K562 (cell line): Measurements from ENCODE around the gene CLCN5. TPM values are rescaled to one million over a fixed set of nuclear protein-coding genes. Genes with fewer than 3 reads are reported as not detected.
A peak's percentile ranks its signal among the peaks of the same experiment; 100 is the strongest.

Experiments
- ATAC-seq: fragments of 200-7000 bp; cut with Tn5 transposase; 3 replicates; pipeline ENCODE4 v1.9.1; 2020; ENCODE audit warnings: moderate library complexity
- BruUV-seq: library from RNA; stranded (reverse); fragments of 400-500 nt; replicated peaks from 2 replicates; lab custom pipeline; 2021; lab: Mats Ljungman, UMichigan
- CTCF ChIA-PET: fragments of 300-600 bp; formaldehyde crosslinking; extraction: SDS; loops from one replicate; lab custom pipeline; 2021; ENCODE audit warnings: low intra/inter-chr PET ratio; lab: Yijun Ruan, JAX
- POLR2A ChIA-PET: fragments of 300-600, 350-650 bp; sonication (Branson Sonifier 250); formaldehyde crosslinking; extraction: SDS; loops from one replicate; lab custom pipeline; 2021; ENCODE audit warnings: antibody characterized with exemption, inconsistent platforms; lab: Yijun Ruan, JAX
- DNase-seq, 4 experiments: peaks; one replicate each; pipeline versions ENCODE4 v3.0.0 to v3.0.0-alpha.2; 2011 to 2018; ENCODE audit warnings: low spot score in 3 of 4, mixed read lengths in 3 of 4; ENCODE audit errors: extremely low read depth in 1 of 4
- FAIRE-seq: peaks from 2 replicates; lab custom pipeline; 2011; peaks lifted over from hg19 to GRCh38; lab: Jason Lieb, UNC
- H2AFZ ChIP-seq: 2 replicates; pipeline ENCODE4 v1.6.0; 2011; ENCODE audit warnings: low read depth, low read length, control low read depth, inconsistent platforms
- H3K27ac ChIP-seq: fragments of 200-600 bp; 3 replicates; pipeline ENCODE4 v1.8.0; 2011; ENCODE audit warnings: low read depth, mild to moderate bottlenecking, control low read depth, inconsistent platforms, low read length, moderate library complexity, mixed read lengths; ENCODE audit errors: extremely low read depth
- H3K27me3 ChIP-seq, 2 experiments: fragments of 300-600 bp in 1 of 2; 2 replicates in 1 of 2; 3 replicates in 1 of 2; pipeline versions ENCODE4 v1.6.0 to v1.8.0; 2011; ENCODE audit warnings: inconsistent platforms in 2 of 2, low read length in 2 of 2, mild to moderate bottlenecking in 1 of 2, mixed read lengths in 1 of 2, moderate library complexity in 1 of 2; ENCODE audit not compliant: control insufficient read depth in 2 of 2, insufficient read depth in 2 of 2
- H3K36me3 ChIP-seq: fragments of 300-600 bp; 3 replicates; pipeline ENCODE4 v1.8.0; 2011; ENCODE audit warnings: mild to moderate bottlenecking, low read length, inconsistent platforms; ENCODE audit not compliant: control insufficient read depth, insufficient read depth
- H3K4me1 ChIP-seq, 2 experiments: fragments of 200-600 bp in 1 of 2; replicated peaks in 1 of 2; 2 replicates in 1 of 2; 3 replicates in 1 of 2; pipeline versions ENCODE4 v1.5.1 to v1.8.0; 2011; ENCODE audit warnings: inconsistent platforms in 2 of 2, low read length in 2 of 2, mild to moderate bottlenecking in 1 of 2, mixed read lengths in 1 of 2, moderate library complexity in 1 of 2; ENCODE audit not compliant: control insufficient read depth in 2 of 2, insufficient read depth in 2 of 2
- H3K4me2 ChIP-seq: 2 replicates; pipeline ENCODE4 v1.6.1; 2011; ENCODE audit warnings: low read length, control low read depth, inconsistent platforms, mixed read lengths; ENCODE audit not compliant: insufficient read depth
- H3K4me3 ChIP-seq: fragments of 200-600 bp; sonication (generic), shearing (Covaris generic); 2 replicates; pipeline ENCODE4 v1.5.1; 2016; ENCODE audit warnings: control low read depth, inconsistent platforms
- H3K79me2 ChIP-seq: fragments of 200-600 bp; 3 replicates; pipeline ENCODE4 v1.8.0; 2011; ENCODE audit warnings: low read length, inconsistent platforms; ENCODE audit not compliant: control insufficient read depth, insufficient read depth
- H3K9ac ChIP-seq, 2 experiments: 2 replicates each; pipeline versions ENCODE4 v1.6.0 to v1.6.1; 2011; ENCODE audit warnings: low read depth in 2 of 2, low read length in 2 of 2, control low read depth in 1 of 2, inconsistent platforms in 1 of 2, mild to moderate bottlenecking in 1 of 2, mixed read lengths in 1 of 2; ENCODE audit not compliant: insufficient read depth in 1 of 2
- H3K9me1 ChIP-seq: one replicate; pipeline ENCODE4 v1.6.0; 2011; ENCODE audit warnings: inconsistent platforms, mild to moderate bottlenecking, low read length, moderate library complexity; ENCODE audit not compliant: control insufficient read depth, insufficient read depth
- H3K9me3 ChIP-seq: replicated peaks from 2 replicates; pipeline ENCODE4 v1.5.1; 2011; ENCODE audit warnings: low read depth, low read length, inconsistent platforms; ENCODE audit not compliant: control insufficient read depth, insufficient read depth
- H4K20me1 ChIP-seq: replicated peaks from 2 replicates; pipeline ENCODE4 v1.6.1; 2011; ENCODE audit warnings: low read length, inconsistent platforms, mixed read lengths; ENCODE audit not compliant: control insufficient read depth, insufficient read depth
- ADNP ChIP-seq: fragments of 200-800 bp; sonication (Bioruptor generic); IDR thresholded peaks from 2 replicates; pipeline ENCODE4 v1.6.1; 2016; ENCODE audit warnings: missing genetic modification characterization, missing compliant biosample characterization
- BCOR ChIP-seq: fragments of 450-650 bp; IDR thresholded peaks from 2 replicates; pipeline ENCODE4 v1.6.1; 2016
- COPS2 ChIP-seq: fragments of 450-650 bp; conservative IDR thresholded peaks from 2 replicates; pipeline ENCODE4 v1.6.1; 2016; ENCODE audit warnings: mild to moderate bottlenecking, moderate library complexity
- E4F1 ChIP-seq: fragments of 250-450 bp; sonication (Bioruptor Pico); IDR thresholded peaks from 2 replicates; pipeline ENCODE4 v1.5.0; 2021; ENCODE audit warnings: mild to moderate bottlenecking, borderline replicate concordance
- FOXA1 ChIP-seq: fragments of 450-650 bp; IDR thresholded peaks from 2 replicates; pipeline ENCODE4 v1.6.1; 2016; ENCODE audit warnings: mild to moderate bottlenecking, borderline replicate concordance
- KDM1A ChIP-seq, 2 experiments: fragments of 450-650 bp; IDR thresholded peaks; 2 replicates each; pipeline ENCODE4 v1.6.1; 2016; ENCODE audit warnings: mild to moderate bottlenecking in 2 of 2
- LARP7 ChIP-seq: fragments of 450-650 bp; IDR thresholded peaks from 2 replicates; pipeline ENCODE4 v1.6.1; 2016
- NFRKB ChIP-seq: fragments of 450-650 bp; IDR thresholded peaks from 2 replicates; pipeline ENCODE4 v1.6.1; 2016; ENCODE audit warnings: low read depth
- POU5F1 ChIP-seq: fragments of 150-350 bp; IDR thresholded peaks from 2 replicates; pipeline ENCODE4 v1.6.1; 2014; ENCODE audit warnings: borderline replicate concordance, low read length, low read depth, mild to moderate bottlenecking; ENCODE audit not compliant: partially characterized antibody
- PTRF ChIP-seq: fragments of 450-650 bp; IDR thresholded peaks from 2 replicates; pipeline ENCODE4 v1.6.1; 2016; ENCODE audit warnings: mild to moderate bottlenecking, missing genetic modification characterization, missing compliant biosample characterization
- SMAD3 ChIP-seq: fragments of 450-650 bp; formaldehyde crosslinking; conservative IDR thresholded peaks from 2 replicates; pipeline ENCODE4 v1.4.0; 2020; ENCODE audit warnings: mild to moderate bottlenecking
- TCF3 ChIP-seq: sonication (generic); formaldehyde crosslinking; IDR thresholded peaks from 2 replicates; pipeline ENCODE4 v1.4.0; 2020; ENCODE audit warnings: mild to moderate bottlenecking, missing genetic modification reagents
- ZBTB26 ChIP-seq: fragments of 450-650 bp; formaldehyde crosslinking; IDR thresholded peaks from 2 replicates; pipeline ENCODE4 v1.4.0; 2022; ENCODE audit warnings: missing genetic modification characterization
- ZBTB8A ChIP-seq: fragments of 450-650 bp; IDR thresholded peaks from 2 replicates; pipeline ENCODE4 v1.6.1; 2018; ENCODE audit warnings: mild to moderate bottlenecking, moderate library complexity; ENCODE audit not compliant: partially characterized antibody
- ZKSCAN8 ChIP-seq: fragments of 200-800 bp; sonication (Bioruptor generic); IDR thresholded peaks from 2 replicates; pipeline ENCODE4 v1.6.1; 2016; ENCODE audit warnings: missing genetic modification characterization, missing compliant biosample characterization
- ZNF280A ChIP-seq: fragments of 450-650 bp; IDR thresholded peaks from 2 replicates; pipeline ENCODE4 v1.6.1; 2018; ENCODE audit warnings: mild to moderate bottlenecking, low read depth; ENCODE audit not compliant: partially characterized antibody
- ZNF436 ChIP-seq: fragments of 250-450, 450-650 bp; sonication (Bioruptor Pico); formaldehyde crosslinking; IDR thresholded peaks from 2 replicates; pipeline ENCODE4 v1.7.0; 2020; ENCODE audit warnings: mild to moderate bottlenecking
- WGBS: fragments of 100-300 bp; shearing (Covaris generic); methylation state at CpG from one replicate; pipeline ENCODE4 v1.1.6; 2016; ENCODE audit warnings: low coverage, mixed read lengths; ENCODE audit not compliant: insufficient coverage; ENCODE audit errors: missing lambda C conversion rate; 5-methylcytosine and 5-hydroxymethylcytosine counted together
- in situ Hi-C: fragments of 300-500 bp; cut with MboI; formaldehyde crosslinking; loops from 4 replicates; pipeline ENCODE4 v1.15.0; 2018; ENCODE audit warnings: inconsistent platforms, mixed read lengths
- intact Hi-C: fragments of 100-400 bp; cut with micrococcal nuclease; formaldehyde crosslinking; loops from 2 replicates; pipeline ENCODE4 v1.14.2; 2022
- polyA plus RNA-seq, 8 experiments: library from polyadenylated mRNA; depleted of rRNA in 4 of 8; stranded (reverse) in 5 of 8; unstranded in 3 of 8; fragments of >200 nt; fragmentation: Nextera tagmentation in 2 of 8; fragmentation: Illumina TruSeq in 1 of 8; extraction: Ambion mirVana in 2 of 8; extraction: Trizol in 1 of 8; gene quantifications; 2 replicates each; pipeline versions ENCODE4 v1.2.1 to v1.2.3, GENCODE V29; 2011 to 2014; ENCODE audit warnings: inconsistent platforms in 1 of 8, missing spikeins in 1 of 8
- total RNA-seq, 7 experiments: library from RNA; depleted of rRNA in 6 of 7; stranded (reverse); fragments of >200 nt in 6 of 7; fragmentation: Illumina TruSeq in 2 of 7; extraction: Trizol in 2 of 7; gene quantifications; 2 replicates each; pipeline versions ENCODE4 v1.2.1 to v1.2.3, GENCODE V29; 2011 to 2021; ENCODE audit warnings: low replicate concordance in 1 of 7
- TF ChIP-seq, protein P1 (sequence below): fragments of 250-450 bp; sonication (Bioruptor Pico); IDR thresholded peaks from 2 replicates; pipeline ENCODE4 v1.8.0; 2022; ENCODE audit warnings: inconsistent platforms, mild to moderate bottlenecking, moderate library complexity, borderline replicate concordance

CLCN5 gene
- total and polyA plus RNA-seq, 9 of the 15 experiments (the other 6 are each of a cell fraction or from before 2014, with no cell fraction given) = 0.94 to 11.8 (median 7.1) TPM

GRCh38 chrX:50098241-50098640, 175.8 kb downstream of the CLCN5 start (continued):
- TF ChIP-seq ZNF280A (no peak), PTRF (tag) (no peak), POU5F1 (no peak), KDM1A (IDR thresholded peaks at IDR 0.05) (no peak), E4F1 (no peak), ZNF436 (CRISPR knock-in tag) (no peak), TCF3 (no peak)

- DNase-seq (no peak), ATAC-seq (no peak), FAIRE-seq (no peak)
- H3K27me3 ChIP-seq = no peaks in the 10 kb centered on the region
- H3K27ac ChIP-seq = no peak overlapping the region
- no peaks in the 10 kb centered on the region for H3K79me2 ChIP-seq
- BruUV-seq = no TSS peak
- H3K9ac ChIP-seq = no peak overlapping the region
- H3K9me3 ChIP-seq = no peaks in the 10 kb centered on the region
- H3K4me3 ChIP-seq = no peak overlapping the region
- no peaks in the 10 kb centered on the region for H3K4me1 ChIP-seq
- H3K4me2 ChIP-seq = no peak overlapping the region
- POLR2A ChIA-PET = no interaction called here
- in situ Hi-C loops = loop anchor here (10.0 kb wide), 1 partner anchor 184 kb away; no protein-coding TSS in a partner anchor
- whole genome bisulfite sequencing = 34% methylated on average over 4 of the region's 5 CpGs
- H4K20me1 ChIP-seq = no peaks in the 10 kb centered on the region
- no peaks in the 10 kb centered on the region for H3K36me3 ChIP-seq
- no peaks in the 10 kb centered on the region for H3K9me1 ChIP-seq
- CTCF ChIA-PET = interaction anchor here (1.5 kb wide), 1 partner anchor 105 kb away, joined by 5 read pairs; the partner anchor contains the start of gene CCNB3
- no peak overlapping the region for H2AFZ ChIP-seq
- intact Hi-C loops = no loop called here
- TF ChIP-seq ZBTB26 (CRISPR knock-in tag) = no peak
- TF ChIP-seq SMAD3 (CRISPR knock-in tag) = no peak
- no peak for TF ChIP-seq ZBTB8A
- TF ChIP-seq BCOR = peak; percentile 28; the same call in 1 of the 2 replicates
- no peak for TF ChIP-seq LARP7
- TF ChIP-seq NFRKB = no peak
- TF ChIP-seq ZKSCAN8 (CRISPR knock-in tag) = no peak
- TF ChIP-seq, protein P1, sequence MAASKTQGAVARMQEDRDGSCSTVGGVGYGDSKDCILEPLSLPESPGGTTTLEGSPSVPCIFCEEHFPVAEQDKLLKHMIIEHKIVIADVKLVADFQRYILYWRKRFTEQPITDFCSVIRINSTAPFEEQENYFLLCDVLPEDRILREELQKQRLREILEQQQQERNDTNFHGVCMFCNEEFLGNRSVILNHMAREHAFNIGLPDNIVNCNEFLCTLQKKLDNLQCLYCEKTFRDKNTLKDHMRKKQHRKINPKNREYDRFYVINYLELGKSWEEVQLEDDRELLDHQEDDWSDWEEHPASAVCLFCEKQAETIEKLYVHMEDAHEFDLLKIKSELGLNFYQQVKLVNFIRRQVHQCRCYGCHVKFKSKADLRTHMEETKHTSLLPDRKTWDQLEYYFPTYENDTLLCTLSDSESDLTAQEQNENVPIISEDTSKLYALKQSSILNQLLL = no peak
- TF ChIP-seq ADNP (tag) = 0 out of 2 replicates have a peak, but pooled peaks have one; percentile 31
- TF ChIP-seq FOXA1 = no peak
- no peak for TF ChIP-seq COPS2
These were observed 176.4 kb downstream of the CLCN5 start for GRCh38 chrX:50098749-50099148.
